ENCODE measurements around the gene SLC30A1.

The SLC30A1 gene

DNA sequence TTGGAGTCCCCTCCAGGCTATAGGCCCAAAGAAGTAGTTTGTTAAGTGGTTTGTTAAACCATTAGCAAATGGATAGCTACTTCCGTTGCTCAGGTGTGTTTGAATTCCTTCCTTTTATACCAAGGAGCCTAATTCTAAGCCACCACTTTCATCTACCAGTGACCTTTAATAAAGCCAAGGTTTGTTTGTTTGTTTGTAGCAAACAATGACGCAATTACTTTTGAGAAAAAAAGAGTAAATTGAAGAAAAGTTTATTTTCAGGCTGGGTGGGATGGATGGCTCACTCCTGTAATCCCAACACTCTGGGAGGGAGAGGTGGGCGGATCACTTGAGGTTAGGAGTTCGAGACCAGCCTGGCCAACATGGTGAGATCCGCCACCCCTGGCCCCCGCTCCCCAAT lies 56.2 kb downstream of the SLC30A1 start:
- peaks cover 4% of the 10 kb centered on the region for H3K4me1 ChIP-seq
- DNase-seq, result no peak
- TF ChIP-seq, protein P1, sequence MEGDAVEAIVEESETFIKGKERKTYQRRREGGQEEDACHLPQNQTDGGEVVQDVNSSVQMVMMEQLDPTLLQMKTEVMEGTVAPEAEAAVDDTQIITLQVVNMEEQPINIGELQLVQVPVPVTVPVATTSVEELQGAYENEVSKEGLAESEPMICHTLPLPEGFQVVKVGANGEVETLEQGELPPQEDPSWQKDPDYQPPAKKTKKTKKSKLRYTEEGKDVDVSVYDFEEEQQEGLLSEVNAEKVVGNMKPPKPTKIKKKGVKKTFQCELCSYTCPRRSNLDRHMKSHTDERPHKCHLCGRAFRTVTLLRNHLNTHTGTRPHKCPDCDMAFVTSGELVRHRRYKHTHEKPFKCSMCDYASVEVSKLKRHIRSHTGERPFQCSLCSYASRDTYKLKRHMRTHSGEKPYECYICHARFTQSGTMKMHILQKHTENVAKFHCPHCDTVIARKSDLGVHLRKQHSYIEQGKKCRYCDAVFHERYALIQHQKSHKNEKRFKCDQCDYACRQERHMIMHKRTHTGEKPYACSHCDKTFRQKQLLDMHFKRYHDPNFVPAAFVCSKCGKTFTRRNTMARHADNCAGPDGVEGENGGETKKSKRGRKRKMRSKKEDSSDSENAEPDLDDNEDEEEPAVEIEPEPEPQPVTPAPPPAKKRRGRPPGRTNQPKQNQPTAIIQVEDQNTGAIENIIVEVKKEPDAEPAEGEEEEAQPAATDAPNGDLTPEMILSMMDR (IDR thresholded peaks at IDR 0.05; ENCODE audit: low read depth, low read length), result no peak
- no peaks in the 10 kb centered on the region for H3K9me3 ChIP-seq
- H3K36me3 ChIP-seq, result no peaks in the 10 kb centered on the region
- no peak overlapping the region for H3K4me3 ChIP-seq (ENCODE audit: low read depth, low read length)
- no peaks in the 10 kb centered on the region for H3K27me3 ChIP-seq

Data from BE2C (cell line).